Activated CD4-positive, CD25-positive, alpha-beta regulatory T cell (primary cell): ENCODE results near the gene DCP1B.

ENCODE experiments used
- DNase-seq, 4 experiments: peaks; one replicate each; lab custom pipeline; 2025; lab: John Stamatoyannopoulos, UW

DCP1B gene

DNA sequence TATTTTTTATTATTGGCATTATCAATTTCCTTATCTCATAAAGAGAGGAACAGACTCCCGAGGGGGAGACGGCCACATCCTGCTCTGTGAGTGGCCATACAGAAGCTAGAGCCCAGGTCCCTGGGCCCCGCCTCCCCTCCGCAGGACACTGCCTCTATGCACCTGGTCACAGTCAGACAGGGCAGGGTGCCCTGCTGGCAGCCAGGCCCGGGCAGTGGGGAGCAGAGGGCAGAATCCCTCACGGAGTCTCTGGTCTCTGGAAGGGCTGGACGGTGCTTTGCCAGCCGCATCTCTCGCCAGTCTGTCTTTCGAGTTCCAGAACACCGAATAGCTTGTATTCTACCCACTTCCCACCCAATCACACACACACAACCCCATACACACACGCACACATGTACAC is 69.4 kb downstream of the DCP1B start:
- no peak for DNase-seq

DNA sequence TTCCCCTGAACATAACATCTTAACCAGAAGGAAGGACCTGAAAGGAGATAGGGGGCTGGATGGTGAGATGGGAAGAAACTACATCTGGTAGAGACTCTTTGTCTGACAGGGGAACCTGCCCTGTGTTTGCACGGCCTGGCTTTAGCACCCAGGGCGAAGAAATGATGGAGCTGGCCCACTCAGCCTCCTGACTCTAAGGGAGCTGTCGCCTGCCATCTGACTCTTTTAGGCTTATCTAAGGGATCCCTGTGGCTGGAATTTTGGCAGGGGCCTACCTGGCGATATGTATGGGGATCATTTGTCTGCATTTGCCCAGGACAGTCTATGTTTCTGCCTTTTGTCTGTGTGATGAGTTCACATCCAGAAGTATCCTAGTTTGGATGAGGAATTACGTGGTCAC is 70.2 kb downstream of the DCP1B start:
- DNase-seq: no peak

DNA sequence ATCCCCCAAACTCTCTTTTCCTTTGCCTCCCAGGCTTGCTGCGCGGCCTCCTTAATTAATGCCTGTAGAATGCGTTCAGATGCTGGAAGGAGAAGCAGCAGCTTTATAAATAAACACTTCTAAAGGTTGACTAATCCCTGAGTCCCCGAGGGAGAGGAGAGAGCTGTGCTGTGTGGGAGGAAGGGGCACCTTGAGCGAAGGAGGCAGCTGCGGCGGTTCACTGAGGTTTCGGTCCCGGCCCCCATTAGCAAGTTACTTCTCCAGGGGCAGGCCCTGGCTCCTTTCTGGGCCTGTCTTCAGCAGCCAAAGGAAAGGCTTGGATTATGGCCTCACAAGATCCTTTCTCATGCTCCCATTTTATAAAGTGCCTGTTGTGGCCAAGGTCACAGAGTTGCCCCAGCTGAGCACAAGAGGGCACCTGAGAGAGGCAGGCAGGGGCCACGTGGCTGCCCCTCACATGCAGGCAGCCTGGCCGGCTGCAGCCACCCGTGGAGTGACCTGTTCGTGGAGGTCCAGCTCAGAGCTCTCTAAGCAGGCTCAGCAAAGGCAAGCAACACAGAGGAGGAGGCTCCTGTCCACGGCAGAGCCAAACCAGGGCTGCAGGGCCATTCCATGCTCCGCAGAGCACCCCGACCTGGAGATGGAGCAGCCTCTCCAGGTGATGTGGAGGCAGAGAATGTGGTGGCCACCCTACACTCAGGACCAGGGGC is 70.8 kb downstream of the DCP1B start:
- DNase-seq: no peak

DNA sequence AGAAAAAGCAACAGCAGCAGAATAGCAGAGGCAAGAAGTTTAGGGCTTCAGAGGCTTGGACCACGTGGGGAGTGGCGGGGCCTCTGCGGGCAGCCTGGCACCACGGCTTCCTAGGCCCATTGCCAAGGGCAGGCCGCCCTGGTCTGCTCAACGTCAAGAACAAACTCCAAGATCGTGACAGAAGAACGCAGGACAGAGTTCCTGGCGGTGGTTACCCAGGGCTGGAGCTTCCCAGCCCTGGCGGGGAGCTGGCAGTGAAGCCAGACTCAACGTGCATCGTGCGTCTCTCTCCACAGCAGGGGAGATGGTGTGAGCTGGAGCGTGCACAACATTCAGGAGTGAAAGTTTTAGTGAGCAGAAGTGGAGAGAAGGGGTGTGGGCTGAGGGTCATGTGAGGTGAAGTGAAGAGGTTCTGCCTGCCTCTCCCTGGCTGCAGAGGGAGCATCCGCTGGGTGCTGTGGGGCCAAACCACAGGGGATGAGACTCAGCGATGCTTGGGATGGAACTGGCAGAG is 71.9 kb downstream of the DCP1B start:
- DNase-seq: no peak

DNA sequence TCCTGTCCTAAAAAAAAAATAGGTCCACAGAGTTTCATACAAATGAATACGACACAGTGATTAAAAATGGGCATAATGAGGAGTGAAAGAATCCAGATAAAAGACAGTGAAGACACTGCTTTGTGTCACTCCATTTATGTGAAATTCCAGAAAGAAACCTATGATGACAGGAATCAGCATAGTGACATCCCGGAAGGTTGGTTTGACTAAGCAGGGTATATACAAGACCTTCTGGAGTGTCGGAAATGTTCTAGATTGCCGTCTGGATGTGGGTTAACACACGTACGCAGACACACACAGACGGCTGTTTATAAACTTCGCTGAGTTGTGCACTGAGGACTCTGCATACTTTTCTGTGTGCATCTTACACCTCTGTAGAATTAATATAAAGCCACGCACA is 72.6 kb downstream of the DCP1B start:
- DNase-seq: no peak

DNA sequence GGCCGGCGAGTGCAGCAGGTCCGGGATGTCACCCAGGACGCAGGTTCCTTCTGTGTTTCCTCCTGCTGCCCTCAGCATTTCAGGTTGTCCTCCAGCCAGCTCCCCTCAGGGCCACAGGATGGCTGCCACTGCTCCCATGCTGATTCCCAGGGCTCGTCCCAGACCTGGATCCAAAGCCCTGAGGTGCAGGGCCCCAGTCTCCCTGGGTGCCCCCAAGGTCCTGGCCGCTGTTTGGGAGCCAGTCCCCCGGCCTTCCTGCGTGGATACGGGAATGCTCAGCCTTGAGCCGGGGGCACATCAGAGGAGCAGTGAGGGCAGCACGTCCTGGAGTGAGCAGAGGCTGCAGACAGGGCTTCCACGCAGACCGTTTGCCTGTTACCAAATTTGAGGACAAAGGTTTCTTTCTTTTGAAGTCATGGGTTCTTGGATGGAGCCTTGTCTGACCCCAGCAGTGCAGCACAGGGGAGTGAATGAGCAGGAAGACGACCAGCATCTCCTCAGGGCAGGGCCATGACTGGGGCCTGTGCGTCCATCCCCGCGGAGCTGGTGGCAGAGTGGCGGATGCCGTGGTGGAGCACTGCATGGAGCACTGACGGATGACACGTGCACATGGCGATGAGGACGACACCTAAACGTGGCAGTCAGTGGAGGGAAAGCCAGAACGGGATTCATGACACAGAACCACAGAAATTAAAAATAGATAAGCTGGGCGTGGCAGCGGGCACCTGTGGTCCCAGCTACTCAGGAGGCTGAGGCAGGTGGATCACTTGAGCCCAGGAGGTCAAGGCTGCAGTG is 73.3 kb downstream of the DCP1B start:
- DNase-seq: no peak

DNA sequence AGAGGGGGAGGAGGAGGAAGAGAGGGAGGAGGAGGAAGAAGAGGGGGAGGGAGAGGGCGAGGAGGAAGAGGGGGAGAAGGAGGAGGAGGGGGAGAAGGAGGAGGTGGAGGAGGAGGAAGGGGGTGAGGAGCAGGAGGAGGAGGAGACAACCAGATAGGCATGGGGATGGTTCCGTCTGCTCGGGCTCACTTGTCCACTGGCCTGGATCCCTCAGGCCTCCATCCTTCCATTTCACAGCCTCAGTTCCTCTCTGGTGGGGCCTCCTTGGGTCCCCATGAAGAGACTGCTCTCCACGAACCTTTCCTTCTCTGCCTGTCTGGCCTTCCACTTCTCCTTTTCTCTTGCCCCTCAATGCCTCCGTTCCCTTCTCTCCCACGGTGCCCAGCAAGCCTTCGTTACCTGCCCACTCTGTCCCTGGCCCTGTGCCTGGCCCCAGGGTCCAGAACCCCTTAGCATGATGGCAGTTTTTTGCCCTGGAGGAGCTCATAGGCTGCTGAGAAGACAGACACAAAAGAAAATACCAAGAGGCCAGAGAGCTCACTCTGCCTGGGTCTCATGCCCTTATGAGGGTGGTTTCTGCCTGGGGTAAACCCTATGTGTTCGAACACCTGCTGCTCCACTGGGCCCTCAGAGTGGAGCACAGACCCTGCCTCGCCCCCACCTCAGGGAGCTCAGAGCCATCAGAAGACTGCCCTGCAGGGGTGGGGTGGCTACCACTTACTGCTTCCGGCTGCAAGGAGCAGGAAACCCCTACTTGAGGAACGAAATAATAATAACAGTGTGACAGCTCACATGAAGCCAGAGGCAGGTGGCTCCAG is 74.1 kb downstream of the DCP1B start:
- DNase-seq: no peak

DNA sequence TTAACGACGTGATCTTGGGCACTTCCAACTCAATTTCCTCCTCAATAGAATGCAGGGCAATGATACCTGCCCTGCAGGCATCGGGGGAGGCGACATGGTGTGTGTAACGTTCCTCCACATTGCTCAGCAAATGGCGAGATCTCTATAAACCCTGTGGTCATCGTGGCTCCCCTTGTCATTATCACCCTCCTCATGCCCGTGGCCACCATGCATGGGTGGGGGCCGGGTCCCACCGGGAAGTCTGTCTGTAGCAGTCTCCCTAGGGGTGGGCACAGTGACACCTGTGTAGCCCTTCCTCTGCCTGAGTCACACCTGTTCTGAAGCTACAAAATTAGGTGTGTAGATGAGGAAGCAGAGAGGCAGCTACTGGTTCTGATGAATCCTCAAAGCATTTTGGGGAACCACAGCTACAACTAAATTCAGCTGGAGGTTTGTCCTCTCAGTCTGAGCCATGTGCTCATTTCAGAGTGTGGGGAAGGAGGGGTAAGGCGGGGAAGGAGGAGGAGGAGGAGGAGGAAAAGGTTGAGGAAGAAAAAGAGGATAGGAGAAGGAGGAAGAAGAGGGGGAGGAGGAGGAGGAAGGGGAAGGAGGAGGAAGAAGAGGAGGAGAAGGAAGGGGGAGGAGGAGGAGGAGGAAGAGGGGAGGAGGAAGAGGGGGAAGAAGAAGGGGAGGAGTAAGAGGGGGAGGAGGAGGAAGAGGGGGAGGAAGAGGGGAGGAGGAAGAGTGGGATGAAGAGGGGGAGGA is 74.8 kb downstream of the DCP1B start:
- DNase-seq: no peak

DNA sequence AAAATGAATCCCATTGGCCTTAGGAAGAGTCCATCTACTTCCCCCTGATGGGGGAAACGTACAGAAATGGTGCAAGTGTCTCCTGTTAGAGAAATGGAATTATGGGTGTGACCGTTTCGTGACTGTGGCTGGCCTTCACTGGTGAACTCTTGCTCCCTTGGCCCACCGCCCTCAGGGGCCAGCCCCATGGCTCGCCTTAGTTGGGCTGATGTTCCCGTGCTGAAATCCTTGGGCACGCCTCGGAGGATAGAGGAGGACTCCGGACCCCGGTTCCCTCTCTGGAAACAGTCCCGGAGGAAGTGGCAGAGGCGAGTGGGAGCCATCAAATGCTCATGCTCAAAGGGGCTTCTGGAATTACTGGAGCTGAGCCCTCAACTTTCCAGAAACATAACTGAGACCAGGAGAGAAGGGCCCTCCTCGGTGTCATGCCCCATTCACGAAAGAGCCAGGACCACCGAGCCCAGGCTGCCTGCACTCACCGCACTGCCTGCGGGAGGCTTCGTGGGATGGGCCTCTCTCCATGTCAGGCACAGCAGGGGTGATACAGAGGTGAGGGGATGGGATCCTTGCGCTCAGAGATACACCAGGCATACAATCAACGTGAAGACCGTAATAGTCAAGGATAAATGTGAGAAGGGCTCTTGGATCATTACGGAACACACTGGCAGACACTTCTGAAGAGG is 75.7 kb downstream of the DCP1B start:
- no peak for DNase-seq

DNA sequence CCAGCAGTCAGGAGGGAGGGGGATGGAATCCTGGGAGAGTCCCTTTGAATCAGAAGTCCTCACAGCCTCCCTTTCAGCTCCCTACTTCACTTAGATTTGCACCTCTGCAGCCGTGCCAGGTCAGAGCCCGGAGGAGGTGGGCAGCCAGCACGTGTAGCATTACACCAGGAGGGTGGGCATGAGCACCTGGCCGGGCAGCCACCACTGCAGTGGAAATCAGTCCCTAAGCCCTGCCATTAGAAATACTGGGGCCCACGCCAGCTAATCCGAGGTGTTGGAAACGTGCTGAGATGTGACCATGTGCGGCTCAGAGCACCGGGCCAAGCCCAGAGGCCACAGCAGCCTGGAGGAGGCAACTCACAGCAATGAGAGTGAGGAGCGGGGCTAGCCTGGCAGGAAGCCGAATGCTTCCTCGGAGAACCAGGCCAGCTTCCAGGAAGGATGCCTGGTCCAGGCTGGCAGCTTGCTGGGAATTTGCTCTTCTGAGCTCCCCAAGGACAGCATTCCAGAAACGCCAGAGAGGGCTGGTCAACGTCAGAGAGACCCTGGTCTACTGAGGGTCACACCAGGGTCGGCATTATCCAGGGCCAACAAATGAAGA is 76.4 kb downstream of the DCP1B start:
- DNase-seq: no peak

DNA sequence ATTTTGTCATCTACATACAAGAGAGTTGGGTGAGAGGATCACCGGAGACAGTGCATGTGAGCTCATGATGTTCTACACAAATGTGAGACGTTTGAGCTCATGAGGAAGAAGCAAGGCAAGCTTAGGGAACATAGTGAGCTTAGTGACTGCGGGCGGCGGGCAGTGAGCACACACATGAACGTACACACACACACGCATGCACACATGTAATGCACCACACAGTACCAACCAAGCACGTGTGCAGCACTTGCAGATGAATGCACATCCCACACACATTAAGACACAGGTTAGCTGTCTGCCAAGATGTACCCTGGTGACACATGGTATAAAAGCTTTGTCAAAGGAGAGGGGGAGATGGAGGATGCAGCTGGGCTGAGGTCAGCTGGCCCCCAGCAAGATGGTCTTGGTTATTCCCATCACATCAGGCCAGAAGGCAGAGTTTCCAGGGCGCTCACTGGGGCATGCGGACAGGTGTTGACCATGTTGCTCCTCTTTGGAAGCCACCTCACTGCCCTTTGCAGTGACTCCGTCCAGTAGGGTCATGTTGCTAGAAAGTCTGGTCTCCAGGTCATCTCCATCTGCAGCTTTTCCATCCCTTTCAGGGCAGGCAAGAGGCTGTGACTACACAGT is 77.1 kb downstream of the DCP1B start:
- DNase-seq: no peak

DNA sequence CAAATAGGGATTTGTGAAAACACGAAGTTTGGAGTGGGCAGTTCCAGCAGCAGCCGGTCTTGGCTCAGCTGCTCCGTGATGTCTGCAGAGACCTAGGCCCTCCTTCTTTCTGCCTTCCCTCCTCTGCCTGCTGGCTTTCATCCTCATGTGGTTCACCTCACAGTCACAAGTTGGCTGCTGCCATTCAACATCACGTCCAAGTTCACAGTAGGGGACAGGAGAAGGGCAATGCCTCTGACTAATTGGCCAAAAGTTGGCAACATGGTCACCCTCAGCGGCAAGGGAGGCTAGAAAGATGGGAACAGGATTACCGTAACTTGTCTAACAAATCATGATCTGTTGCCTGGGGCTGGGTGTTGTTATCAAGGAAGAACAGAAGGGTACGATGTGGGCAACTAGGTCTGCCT is 78.0 kb downstream of the DCP1B start:
- DNase-seq: no peak

DNA sequence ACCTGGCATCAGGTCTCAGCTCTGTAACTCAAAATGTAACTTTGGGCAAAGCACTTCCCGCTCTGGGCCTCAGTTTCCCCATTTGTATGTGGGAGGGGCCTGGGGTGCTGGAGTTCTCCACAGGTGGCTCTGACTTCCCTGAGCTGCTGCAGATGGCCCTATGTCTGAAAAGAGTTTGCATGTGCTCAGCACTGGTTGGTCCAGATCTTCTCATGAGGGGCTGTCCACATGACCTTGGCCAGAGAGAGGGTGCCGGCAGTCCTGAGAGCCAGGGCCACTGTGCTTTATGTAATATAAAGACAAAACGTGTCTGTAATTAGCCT is 78.6 kb downstream of the DCP1B start:
- DNase-seq: no peak

DNA sequence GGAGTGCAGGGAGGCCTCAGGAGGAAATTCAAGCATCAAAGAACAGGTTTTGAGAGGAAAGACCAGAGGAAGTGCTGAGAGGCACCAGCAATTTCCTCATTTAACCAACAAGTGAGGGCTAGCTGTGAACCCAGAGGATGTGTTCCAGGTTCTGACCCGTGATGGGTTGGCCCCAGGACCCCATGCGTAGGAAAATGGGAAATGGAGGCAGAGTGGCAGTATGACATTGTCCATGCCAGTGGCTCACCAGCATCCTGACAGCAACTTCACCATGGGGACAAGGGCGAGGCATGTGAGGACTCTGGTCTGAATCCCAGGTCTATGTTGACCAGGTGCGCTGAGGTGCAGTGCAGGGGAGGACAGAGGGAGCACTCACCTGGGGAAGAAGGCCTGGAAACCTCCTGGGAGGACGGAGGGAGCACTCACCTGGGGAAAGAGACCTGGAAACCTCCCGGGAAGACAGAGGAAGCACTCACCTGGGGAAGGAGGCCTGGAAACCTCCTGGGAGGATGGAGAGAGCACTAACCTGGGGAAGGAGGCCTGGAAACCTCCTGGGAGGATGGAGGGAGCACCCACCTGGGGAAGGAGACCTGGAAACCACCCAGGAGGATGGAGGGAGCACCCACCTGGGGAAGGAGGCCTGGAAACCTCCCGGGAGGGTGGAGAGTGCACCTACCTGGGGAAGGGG is 79.1 kb downstream of the DCP1B start:
- no peak for DNase-seq

DNA sequence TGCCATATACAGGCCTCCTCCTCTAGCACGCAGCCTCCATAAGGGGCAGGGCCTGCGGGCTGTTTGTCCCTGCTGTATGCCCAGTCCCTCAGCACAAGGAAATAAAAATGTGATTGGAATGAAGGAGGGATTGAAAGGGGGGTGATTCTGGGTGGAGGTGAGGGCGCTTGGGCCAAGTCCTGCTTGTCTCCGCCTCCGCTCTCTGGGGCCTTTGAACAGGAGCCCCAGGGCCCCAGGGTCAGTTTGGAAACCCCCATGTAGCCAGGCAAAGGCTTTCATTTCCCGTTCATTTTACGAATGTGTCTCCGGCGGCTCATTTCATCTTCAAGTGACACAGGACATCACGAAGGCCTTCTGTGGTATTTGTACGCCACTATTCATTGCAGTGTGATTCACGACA is 81.3 kb downstream of the DCP1B start:
- no peak for DNase-seq

DNA sequence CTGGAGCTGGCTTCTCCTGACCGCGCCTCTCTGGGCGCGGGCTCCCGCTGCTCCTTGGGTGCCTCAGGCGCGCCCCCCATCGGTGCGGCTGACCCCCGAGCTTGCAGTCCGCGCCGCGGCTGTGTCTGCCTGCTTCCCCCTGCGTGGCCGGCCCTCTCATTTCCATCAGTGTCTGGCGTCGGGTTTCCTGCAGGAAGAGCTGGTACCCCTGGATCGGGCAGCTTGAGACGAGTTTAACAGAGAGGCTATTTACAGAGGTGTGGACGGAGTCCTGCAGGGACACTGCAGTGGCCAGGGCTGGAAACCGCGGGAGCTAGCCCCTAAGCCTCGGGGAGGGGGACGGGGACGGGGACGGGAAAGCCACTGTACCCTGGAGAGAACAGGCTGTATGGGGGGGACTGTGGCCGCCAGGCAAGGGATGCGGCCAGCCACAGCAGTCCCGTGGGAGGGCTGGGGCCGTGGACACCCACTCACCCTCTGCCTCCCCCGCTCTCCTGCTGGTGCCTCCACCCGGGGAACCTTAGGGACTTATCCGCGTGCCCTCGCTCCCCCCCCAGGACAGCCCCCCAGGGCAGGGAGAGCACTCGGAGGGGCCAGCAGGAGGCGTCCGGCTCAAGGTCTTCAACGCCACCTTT is 82.1 kb downstream of the DCP1B start:
- DNase-seq: no peak

DNA sequence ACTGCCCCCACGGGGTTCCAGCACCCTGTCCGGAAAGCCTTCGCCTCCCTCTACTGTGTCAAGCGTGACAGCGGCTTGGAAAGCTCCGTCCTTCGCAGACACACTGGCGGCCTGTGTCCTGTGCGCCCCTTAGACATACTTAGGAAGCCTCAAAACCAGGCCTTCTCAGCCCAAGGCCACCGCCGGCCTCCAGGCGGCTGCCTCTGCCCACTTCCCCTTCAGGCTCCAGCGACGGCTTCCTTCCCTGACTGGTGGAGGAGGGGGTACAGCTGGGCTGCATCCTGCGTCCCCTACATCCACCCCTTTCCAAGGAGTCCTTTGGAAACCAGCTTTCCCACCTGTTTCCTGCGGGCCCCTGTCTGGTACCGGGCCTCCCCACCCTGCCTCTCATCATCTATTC is 83.3 kb downstream of the DCP1B start:
- no peak for DNase-seq

DNA sequence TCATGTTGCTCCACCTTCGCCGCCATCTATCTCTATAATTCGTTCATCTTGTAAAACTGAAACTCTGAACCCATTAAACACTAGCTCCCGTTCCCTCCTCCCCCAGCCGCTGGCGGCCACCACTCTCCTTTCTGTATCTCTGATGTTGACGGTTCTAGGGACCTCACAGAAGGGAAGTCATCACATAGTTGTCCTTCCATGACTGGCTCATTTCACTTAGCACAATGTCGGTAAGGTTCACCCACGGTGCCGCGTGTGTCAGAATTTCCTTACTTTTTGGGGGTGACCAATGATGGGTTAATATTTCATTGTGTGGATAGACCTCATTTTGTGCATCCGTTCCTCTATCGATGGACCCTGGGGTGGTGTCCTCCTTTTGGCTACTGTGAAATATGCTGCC is 83.8 kb downstream of the DCP1B start:
- DNase-seq: no peak

DNA sequence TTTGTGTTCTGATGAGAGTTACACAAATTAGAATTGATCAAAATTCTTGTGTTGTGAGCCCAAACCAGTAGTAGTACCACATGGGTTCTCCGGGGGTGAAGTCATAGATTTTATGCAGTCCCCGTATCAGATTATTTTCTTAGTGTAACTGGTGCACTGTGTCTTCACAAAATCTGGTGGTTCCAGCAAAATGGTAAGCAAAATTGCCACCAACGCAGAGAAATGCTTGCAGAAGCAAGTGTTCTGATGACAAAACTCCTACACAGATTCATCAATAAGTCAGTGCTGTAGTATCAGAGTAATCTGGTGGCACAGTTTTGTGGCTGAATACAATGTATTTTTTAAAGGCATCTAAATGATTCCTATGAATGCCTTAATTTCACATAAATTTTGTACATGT is 84.5 kb downstream of the DCP1B start:
- DNase-seq: no peak

DNA sequence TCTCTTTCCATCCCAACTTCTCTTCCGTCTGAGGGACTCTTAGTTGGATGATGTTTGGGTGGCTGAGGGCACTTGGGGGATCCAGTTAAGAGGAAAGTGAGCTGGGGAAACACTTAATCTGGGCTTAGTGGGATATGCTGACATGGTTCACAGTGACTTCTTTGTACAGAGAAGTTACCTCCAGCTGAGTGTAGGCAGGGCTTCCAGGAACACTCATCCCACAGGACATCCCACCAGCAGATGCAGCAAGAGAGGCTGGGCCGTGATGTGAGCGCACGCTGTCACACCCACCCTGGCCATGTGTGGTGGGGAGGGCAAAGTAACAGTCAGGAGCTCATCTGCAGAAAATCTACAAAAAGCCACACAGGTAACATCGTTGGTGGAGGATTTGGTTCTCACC is 85.0 kb downstream of the DCP1B start:
- no peak for DNase-seq
